H9 (cell line): ENCODE measurements around the gene SGTA. TPM values are rescaled to one million over a fixed set of nuclear protein-coding genes. Genes with fewer than 3 reads are reported as not detected.

Experiments
- DNase-seq: peaks from one replicate; pipeline ENCODE4 v3.0.0-alpha.2; 2017
- H2AFZ ChIP-seq: one replicate; pipeline ENCODE4 v1.6.1; 2013; ENCODE audit warnings: mild to moderate bottlenecking, low read length, control low read depth, moderate library complexity
- H2AK5ac ChIP-seq: 2 replicates; pipeline ENCODE4 v1.6.1; 2013; ENCODE audit warnings: low read length, control low read depth, mixed read lengths; ENCODE audit not compliant: insufficient read length
- H2BK120ac ChIP-seq: one replicate; pipeline ENCODE4 v1.6.1; 2013; ENCODE audit warnings: low read depth, mild to moderate bottlenecking, low read length, control low read depth, inconsistent platforms; ENCODE audit not compliant: poor library complexity, severe bottlenecking
- H2BK12ac ChIP-seq: 2 replicates; pipeline ENCODE4 v1.6.1; 2013; ENCODE audit warnings: low read length, control low read depth, mixed read lengths, low read depth; ENCODE audit not compliant: insufficient read length
- H2BK15ac ChIP-seq: 2 replicates; pipeline ENCODE4 v1.6.1; 2013; ENCODE audit warnings: low read depth, low read length, control low read depth
- H2BK20ac ChIP-seq: one replicate; pipeline ENCODE4 v1.6.1; 2013; ENCODE audit warnings: low read depth, mild to moderate bottlenecking, low read length, control low read depth, inconsistent platforms; ENCODE audit not compliant: poor library complexity, severe bottlenecking
- H2BK5ac ChIP-seq: 2 replicates; pipeline ENCODE4 v1.6.1; 2013; ENCODE audit warnings: low read length, control low read depth, mixed read lengths; ENCODE audit not compliant: insufficient read length
- H3K14ac ChIP-seq: 2 replicates; pipeline ENCODE4 v1.6.1; 2013; ENCODE audit warnings: low read length, control low read depth; ENCODE audit not compliant: insufficient read depth
- H3K18ac ChIP-seq: 2 replicates; pipeline ENCODE4 v1.6.1; 2013; ENCODE audit warnings: low read depth, mild to moderate bottlenecking, mixed read lengths, low read length, control low read depth; ENCODE audit not compliant: insufficient read length
- H3K23ac ChIP-seq: 2 replicates; pipeline ENCODE4 v1.6.1; 2013; ENCODE audit warnings: low read length, control low read depth, mixed read lengths, low read depth; ENCODE audit not compliant: insufficient read length
- H3K23me2 ChIP-seq: 2 replicates; pipeline ENCODE4 v1.6.1; 2013; ENCODE audit warnings: low read depth, mild to moderate bottlenecking, mixed read lengths, low read length, control low read depth; ENCODE audit not compliant: insufficient read length, poor library complexity, severe bottlenecking
- H3K27ac ChIP-seq: 2 replicates; pipeline ENCODE4 v1.5.1; 2013; ENCODE audit warnings: low read length, control low read depth, mixed read lengths, low read depth; ENCODE audit not compliant: insufficient read length
- H3K27me3 ChIP-seq: 2 replicates; pipeline ENCODE4 v1.6.1; 2013; ENCODE audit warnings: low read length, control low read depth, inconsistent platforms; ENCODE audit not compliant: insufficient read depth
- H3K4ac ChIP-seq: 2 replicates; pipeline ENCODE4 v1.6.1; 2013; ENCODE audit warnings: low read depth, mild to moderate bottlenecking, control low read depth, inconsistent platforms, low read length, moderate library complexity
- H3K4me1 ChIP-seq: 2 replicates; pipeline ENCODE4 v1.6.1; 2013; ENCODE audit warnings: low read length, control low read depth, inconsistent platforms; ENCODE audit not compliant: insufficient read depth
- H3K4me2 ChIP-seq: 2 replicates; pipeline ENCODE4 v1.6.1; 2013; ENCODE audit warnings: low read length, control low read depth, mixed read lengths; ENCODE audit not compliant: insufficient read length, insufficient read depth
- H3K56ac ChIP-seq: 2 replicates; pipeline ENCODE4 v1.6.1; 2013; ENCODE audit warnings: low read depth, mild to moderate bottlenecking, mixed read lengths, low read length, control low read depth; ENCODE audit not compliant: insufficient read length
- H3K79me1 ChIP-seq: 2 replicates; pipeline ENCODE4 v1.6.1; 2013; ENCODE audit warnings: low read depth, mild to moderate bottlenecking, moderate library complexity, low read length, control low read depth, inconsistent platforms; ENCODE audit not compliant: insufficient read depth, poor library complexity, severe bottlenecking
- H3K79me2 ChIP-seq: 2 replicates; pipeline ENCODE4 v1.6.1; 2013; ENCODE audit warnings: low read length, control low read depth, inconsistent platforms; ENCODE audit not compliant: insufficient read depth
- H3K9ac ChIP-seq: 2 replicates; pipeline ENCODE4 v1.6.1; 2013; ENCODE audit warnings: low read length, control low read depth, mixed read lengths; ENCODE audit not compliant: insufficient read length; ENCODE audit errors: extremely low read depth
- H3K9me3 ChIP-seq: one replicate; pipeline ENCODE4 v1.6.1; 2013; ENCODE audit warnings: low read depth, low read length, inconsistent platforms; ENCODE audit not compliant: control insufficient read depth
- H3T11ph ChIP-seq: one replicate; pipeline ENCODE4 v1.6.1; 2013; ENCODE audit warnings: mild to moderate bottlenecking, low read length, control low read depth, inconsistent platforms
- H4K20me1 ChIP-seq: one replicate; pipeline ENCODE4 v1.6.1; 2013; ENCODE audit not compliant: control insufficient read depth, insufficient read length, insufficient read depth
- H4K5ac ChIP-seq: 2 replicates; pipeline ENCODE4 v1.6.1; 2013; ENCODE audit warnings: low read depth, mild to moderate bottlenecking, mixed read lengths, low read length, control low read depth; ENCODE audit not compliant: insufficient read length
- H4K8ac ChIP-seq: replicated peaks from 2 replicates; pipeline ENCODE4 v1.6.1; 2013; ENCODE audit warnings: low read length, control low read depth, mixed read lengths, low read depth; ENCODE audit not compliant: insufficient read length
- H4K91ac ChIP-seq: 2 replicates; pipeline ENCODE4 v1.6.1; 2013; ENCODE audit warnings: low read depth, mild to moderate bottlenecking, moderate library complexity, mixed read lengths, low read length, control low read depth; ENCODE audit not compliant: insufficient read length
- H3K27ac Mint-ChIP-seq, 3 experiments: 2 replicates in 2 of 3; 3 replicates in 1 of 3; pipeline ENCODE4 v1.8.0; 2020 to 2021; ENCODE audit warnings: mixed read lengths in 3 of 3, mild to moderate bottlenecking in 1 of 3, moderate library complexity in 1 of 3
- H3K27me3 Mint-ChIP-seq: 2 replicates; pipeline ENCODE4 v1.8.0; 2021; ENCODE audit warnings: low read depth, mild to moderate bottlenecking, moderate library complexity, mixed read lengths
- H3K36me3 Mint-ChIP-seq, 3 experiments: 2 replicates in 2 of 3; 3 replicates in 1 of 3; pipeline ENCODE4 v1.8.0; 2020 to 2021; ENCODE audit warnings: low read depth in 3 of 3, mixed read lengths in 3 of 3; ENCODE audit not compliant: insufficient read depth in 1 of 3
- H3K4me1 Mint-ChIP-seq, 2 experiments: 2 replicates each; pipeline ENCODE4 v1.8.0; 2020; ENCODE audit warnings: mixed read lengths in 2 of 2
- H3K4me3 Mint-ChIP-seq, 2 experiments: 2 replicates in 1 of 2; 3 replicates in 1 of 2; pipeline ENCODE4 v1.8.0; 2020 to 2021; ENCODE audit warnings: mild to moderate bottlenecking in 2 of 2, mixed read lengths in 2 of 2, moderate library complexity in 1 of 2
- H3K9me3 Mint-ChIP-seq, 2 experiments: 2 replicates in 1 of 2; 3 replicates in 1 of 2; pipeline ENCODE4 v1.8.0; 2020; ENCODE audit warnings: mild to moderate bottlenecking in 2 of 2, mixed read lengths in 2 of 2, moderate library complexity in 1 of 2
- CTCF ChIP-seq: fragments of 200-600 bp; sonication (generic); conservative IDR thresholded peaks from 3 replicates; pipeline ENCODE4 v1.8.0; 2021; ENCODE audit warnings: antibody characterized with exemption, mild to moderate bottlenecking
- WGBS: extraction: QIAGEN DNeasy Blood & Tissue Kit; methylation state at CpG from one replicate; pipeline ENCODE4 v1.1.7; 2013; ENCODE audit warnings: missing lambda C conversion rate, low lambda C conversion rate, mixed read lengths; ENCODE audit not compliant: insufficient read length; ENCODE audit errors: extremely low coverage; 5-methylcytosine and 5-hydroxymethylcytosine counted together
- total RNA-seq: library from RNA; stranded (reverse); gene quantifications from 2 replicates; pipeline ENCODE4 v1.2.1, GENCODE V29; 2021

Gene SGTA
- total RNA-seq, 1 experiment from 2014 or later = 102 TPM

- H3K27ac ChIP-seq = no peak overlapping the region
- no peak for DNase-seq
- no peak overlapping the region for H4K8ac ChIP-seq
- H3T11ph ChIP-seq = no peak overlapping the region
- H4K91ac ChIP-seq = no peak overlapping the region
- no peak overlapping the region for H3K4ac ChIP-seq
- no peak overlapping the region for H2BK12ac ChIP-seq
- no peak overlapping the region for H2BK120ac ChIP-seq
- H3K14ac ChIP-seq = no peak overlapping the region
- peaks cover 12 to 60% (median 55%) of the 10 kb centered on the region in 3 experiments; a peak in 6 of 7 replicates for H3K36me3 Mint-ChIP-seq
- H2AK5ac ChIP-seq = no peak overlapping the region
- H3K4me3 Mint-ChIP-seq = no peak overlapping the region
- H3K23ac ChIP-seq = no peak overlapping the region
- no peak overlapping the region for H2BK20ac ChIP-seq
- no peak overlapping the region for H3K27ac Mint-ChIP-seq
- no peaks in the 10 kb centered on the region for H3K4me1 ChIP-seq
- whole genome bisulfite sequencing = no CpG with 5 or more reads among the region's 15 CpGs
- peaks cover 3% of the 10 kb centered on the region for H3K79me1 ChIP-seq
- H4K5ac ChIP-seq = no peak overlapping the region
- H3K27me3 ChIP-seq = no peaks in the 10 kb centered on the region
- H3K56ac ChIP-seq = no peak overlapping the region
- no peak overlapping the region for H2BK5ac ChIP-seq
- H3K9ac ChIP-seq = no peak overlapping the region
- no peaks in the 10 kb centered on the region for H3K9me3 Mint-ChIP-seq
- no peaks in the 10 kb centered on the region for H3K23me2 ChIP-seq
- H3K18ac ChIP-seq = no peak overlapping the region
- H4K20me1 ChIP-seq = no peaks in the 10 kb centered on the region
- no peaks in the 10 kb centered on the region for H3K27me3 Mint-ChIP-seq
- peaks cover 8% of the 10 kb centered on the region; the same call in 1 of the 2 replicates for H3K79me2 ChIP-seq
- H3K4me1 Mint-ChIP-seq = no peaks in the 10 kb centered on the region
- H2AFZ ChIP-seq = no peak overlapping the region
- no peak for TF ChIP-seq CTCF
- no peak overlapping the region for H3K4me2 ChIP-seq
- no peak overlapping the region for H2BK15ac ChIP-seq
- H3K9me3 ChIP-seq = no peaks in the 10 kb centered on the region
Observed at GRCh38 chr19:2765376-2765775, 17.7 kb downstream of the SGTA start.
